Ectodermal cell (in vitro differentiated cells): Measurements from ENCODE around the gene UIMC1.
"Not testable (repeated sequence)": the region's sequence is repeated elsewhere in the genome, so short reads cannot be mapped to it uniquely, and the experiment has no call there.

Experiments
- H3K27ac ChIP-seq: 2 replicates; pipeline ENCODE4 v1.7.0; 2013; ENCODE audit warnings: mild to moderate bottlenecking, low read depth, low read length; ENCODE audit not compliant: insufficient read depth, poor library complexity, severe bottlenecking
- H3K27me3 ChIP-seq: 2 replicates; pipeline ENCODE4 v1.7.0; 2013; ENCODE audit warnings: mild to moderate bottlenecking, low read length; ENCODE audit not compliant: insufficient read depth, control insufficient read depth, poor library complexity, severe bottlenecking
- H3K36me3 ChIP-seq: one replicate; pipeline ENCODE4 v1.7.0; 2013; ENCODE audit warnings: low read length; ENCODE audit not compliant: control insufficient read depth, insufficient read depth
- H3K4me1 ChIP-seq: one replicate; pipeline ENCODE4 v1.7.0; 2013; ENCODE audit warnings: low read length; ENCODE audit not compliant: control insufficient read depth, insufficient read depth
- H3K4me3 ChIP-seq: 2 replicates; pipeline ENCODE4 v1.7.0; 2013; ENCODE audit warnings: low read depth, low read length, control low read depth; ENCODE audit not compliant: insufficient read depth
- H3K9me3 ChIP-seq: 2 replicates; pipeline ENCODE4 v1.7.0; 2013; ENCODE audit warnings: mild to moderate bottlenecking, low read length, moderate library complexity; ENCODE audit not compliant: control insufficient read depth
- WGBS, 2 experiments: methylation state at CpG; one replicate each; pipeline ENCODE4 v1.1.7; 2013; ENCODE audit warnings: missing lambda C conversion rate in 2 of 2; 5-methylcytosine and 5-hydroxymethylcytosine counted together

Gene UIMC1

DNA sequence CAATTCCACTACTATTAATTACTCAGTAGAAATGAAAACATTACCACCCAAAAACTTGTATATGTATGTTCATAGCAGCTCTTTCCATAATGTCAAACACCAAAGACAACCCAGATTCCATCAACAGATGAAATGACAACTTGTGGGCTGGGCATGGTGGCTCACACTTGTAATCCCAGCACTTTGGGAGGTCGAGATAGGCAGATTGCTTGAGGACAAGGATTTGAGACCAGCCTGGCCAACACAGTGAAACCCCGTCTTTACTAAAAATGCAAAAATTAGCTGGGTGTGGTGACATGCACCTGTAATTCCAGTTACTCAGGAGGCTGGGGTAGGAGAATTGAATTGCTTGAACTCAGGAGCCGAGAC is 11.5 kb downstream of the UIMC1 start:
- WGBS, 2 experiments, result 88 to 90% methylated on average over 3 of the region's 3 CpGs
- Histone ChIP-seq H3K36me3 (peaks cover 1% of the 10 kb centered on the region), H3K4me3 (no peak overlapping the region), H3K4me1 (no peaks in the 10 kb centered on the region), H3K9me3 (no peaks in the 10 kb centered on the region), H3K27me3 (no peaks in the 10 kb centered on the region), H3K27ac (no peak overlapping the region)

DNA sequence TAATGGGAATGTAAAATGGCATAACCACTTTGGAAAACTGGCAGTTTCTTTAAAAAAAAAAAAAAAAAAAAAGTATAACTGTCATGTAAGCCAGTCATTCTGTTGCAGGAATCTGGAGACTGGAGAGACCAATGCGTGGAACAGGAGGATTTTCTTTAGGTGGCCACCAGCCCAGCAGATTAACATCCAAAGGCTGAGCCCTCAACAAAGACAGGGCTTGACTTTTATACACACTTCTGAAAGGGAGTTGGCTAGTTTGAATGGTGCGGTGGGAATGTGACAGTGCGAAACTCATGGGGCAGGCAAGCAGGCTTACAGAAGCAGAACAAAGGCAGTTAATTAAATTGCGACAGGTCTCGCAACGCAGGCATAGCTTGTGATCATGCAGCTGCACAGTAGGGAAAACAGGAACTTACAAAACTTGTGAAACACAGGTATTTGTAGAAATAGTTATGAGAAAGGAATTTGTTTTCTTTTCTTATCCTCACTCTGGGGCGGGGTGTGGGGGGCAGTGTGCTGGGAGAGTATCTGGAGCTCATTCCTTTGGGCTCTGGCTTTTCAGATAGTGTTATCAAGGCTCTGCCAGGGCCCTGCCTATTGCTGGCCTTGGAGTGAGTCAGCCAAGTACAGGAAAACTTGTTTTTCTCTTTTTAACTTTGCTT is 12.0 kb downstream of the UIMC1 start:
- H3K9me3 ChIP-seq, result no peaks in the 10 kb centered on the region
- no peak overlapping the region for H3K4me3 ChIP-seq
- H3K27ac ChIP-seq, result no peak overlapping the region
- H3K36me3 ChIP-seq, result no peaks in the 10 kb centered on the region
- 91 to 92% methylated on average over 7 of the region's 7 CpGs for WGBS, 2 experiments
- H3K27me3 ChIP-seq, result no peaks in the 10 kb centered on the region
- no peaks in the 10 kb centered on the region for H3K4me1 ChIP-seq

DNA sequence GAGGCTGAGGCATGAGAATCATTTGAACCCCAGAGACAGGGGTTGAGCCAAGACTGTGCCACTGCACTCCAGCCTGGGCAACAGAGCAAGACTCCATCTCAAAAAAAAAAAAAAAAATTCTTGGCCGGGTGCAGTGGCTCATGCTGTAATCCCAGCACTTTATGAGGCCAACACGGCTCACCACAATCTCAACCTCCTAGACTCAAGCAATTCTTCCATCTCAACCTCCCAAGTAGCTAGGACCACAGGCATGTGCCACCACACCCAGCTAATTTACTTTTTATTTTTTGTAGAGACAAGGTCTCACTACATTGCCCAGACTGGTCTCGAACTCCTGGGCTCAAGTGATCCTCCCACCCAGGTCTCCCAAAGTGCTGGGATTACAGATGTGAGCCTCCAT is 13.5 kb downstream of the UIMC1 start:
- 89 to 90% methylated on average over 3 of the region's 3 CpGs for WGBS, 2 experiments
- not testable (repeated sequence) for H3K4me3 ChIP-seq, H3K4me1 ChIP-seq, H3K27me3 ChIP-seq, H3K36me3 ChIP-seq, H3K27ac ChIP-seq, H3K9me3 ChIP-seq

DNA sequence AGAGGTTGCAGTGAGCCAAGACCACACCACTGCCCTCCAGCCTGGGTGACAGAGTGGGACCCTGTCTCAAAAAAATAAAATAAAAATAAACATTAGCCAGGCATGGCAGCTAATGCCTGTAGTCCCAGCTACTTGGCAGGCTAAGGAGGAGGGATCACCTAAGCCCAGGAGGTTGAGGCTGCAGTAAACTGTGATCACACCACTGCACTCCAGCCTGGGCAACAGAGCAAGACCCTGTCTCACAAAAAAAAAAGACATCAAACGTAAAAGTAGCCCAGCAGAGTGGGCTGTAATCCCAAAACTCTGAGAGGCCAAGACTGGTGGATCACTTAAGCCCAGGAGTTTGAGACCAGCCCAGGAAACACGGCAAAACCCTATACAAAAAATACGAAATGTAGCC is 19.0 kb downstream of the UIMC1 start:
- H3K4me3 ChIP-seq, result no peak overlapping the region
- H3K36me3 ChIP-seq, result no peaks in the 10 kb centered on the region
- WGBS, 2 experiments, result 92 to 93% methylated on average over 3 of the region's 3 CpGs
- H3K4me1 ChIP-seq, result no peaks in the 10 kb centered on the region
- no peaks in the 10 kb centered on the region for H3K27me3 ChIP-seq
- H3K27ac ChIP-seq, result no peak overlapping the region
- H3K9me3 ChIP-seq, result peaks cover 2% of the 10 kb centered on the region

DNA sequence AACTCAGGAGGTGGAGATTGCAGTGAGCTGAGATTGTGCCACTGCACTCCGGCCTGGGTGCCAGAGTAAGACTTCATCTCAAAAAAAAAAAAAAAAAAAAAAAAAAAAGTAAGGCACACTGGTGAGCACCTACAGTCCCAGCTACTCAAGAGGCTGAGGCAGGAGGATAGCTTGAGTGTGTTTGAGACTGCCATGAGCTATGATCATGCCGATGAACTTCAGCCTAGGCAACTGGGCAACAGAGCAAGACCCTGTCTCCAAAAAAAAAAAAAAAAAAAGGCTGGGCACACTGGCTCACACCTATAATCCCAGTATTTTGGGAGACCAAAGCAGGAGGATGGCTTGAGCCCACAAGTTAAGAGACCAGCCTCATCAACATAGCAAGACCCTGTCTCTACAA is 20.3 kb downstream of the UIMC1 start:
- Histone ChIP-seq H3K27me3 (no peaks in the 10 kb centered on the region), H3K27ac (no peak overlapping the region), H3K4me1 (no peaks in the 10 kb centered on the region), H3K4me3 (no peak overlapping the region), H3K9me3 (peaks cover 2% of the 10 kb centered on the region), H3K36me3 (peaks cover 5% of the 10 kb centered on the region)
- 89 to 92% methylated on average over 1 to 2 of the region's 2 CpGs for WGBS, 2 experiments

DNA sequence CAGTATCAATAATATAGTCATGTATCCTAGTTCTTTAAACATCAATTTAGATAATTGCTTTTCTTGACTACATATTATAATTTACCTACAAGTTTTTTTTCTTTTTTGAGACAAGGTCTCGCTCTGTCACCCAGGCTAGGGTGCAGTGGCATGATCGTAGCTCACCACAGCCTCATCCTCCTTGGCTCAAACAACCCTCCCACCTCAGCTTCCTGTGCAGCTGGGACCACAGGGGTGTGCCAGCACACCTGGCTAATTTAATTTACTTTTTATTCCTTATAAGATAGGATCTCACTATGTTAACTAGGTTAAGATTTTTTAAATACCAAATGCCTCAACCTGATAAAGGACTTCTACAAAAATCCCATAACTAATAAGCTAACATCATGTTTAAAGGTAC is 21.1 kb downstream of the UIMC1 start:
- no peak overlapping the region for H3K4me3 ChIP-seq
- H3K4me1 ChIP-seq, result no peaks in the 10 kb centered on the region
- WGBS, 2 experiments, result 94 to 96% methylated on average over 2 of the region's 2 CpGs
- no peaks in the 10 kb centered on the region for H3K27me3 ChIP-seq
- peaks cover 5% of the 10 kb centered on the region for H3K36me3 ChIP-seq
- no peak overlapping the region for H3K27ac ChIP-seq
- peaks cover 2% of the 10 kb centered on the region for H3K9me3 ChIP-seq

DNA sequence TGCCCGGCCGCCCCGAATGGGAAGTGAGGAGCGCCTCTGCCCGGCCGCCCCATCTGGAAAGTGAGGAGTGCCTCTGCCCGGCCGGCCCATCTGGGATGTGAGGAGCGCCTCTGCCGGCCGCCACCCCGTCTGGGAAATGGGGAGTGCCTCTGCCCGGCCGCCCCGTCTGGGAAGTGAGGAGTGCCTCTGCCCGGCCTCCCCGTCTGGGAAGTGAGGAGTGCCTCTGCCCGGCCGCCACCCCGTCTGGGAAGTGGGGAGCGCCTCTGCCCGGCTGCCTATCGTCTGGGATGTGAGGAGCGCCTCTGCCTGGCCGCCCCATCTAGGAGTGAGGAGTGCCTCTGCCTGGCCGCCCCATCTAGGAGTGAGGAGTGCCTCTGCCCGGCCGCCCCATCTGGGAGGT is 22.4 kb downstream of the UIMC1 start:
- H3K36me3 ChIP-seq, result peaks cover 15% of the 10 kb centered on the region
- not testable (repeated sequence) for H3K9me3 ChIP-seq
- 95 to 97% methylated on average over 28 of the region's 28 CpGs for WGBS, 2 experiments

DNA sequence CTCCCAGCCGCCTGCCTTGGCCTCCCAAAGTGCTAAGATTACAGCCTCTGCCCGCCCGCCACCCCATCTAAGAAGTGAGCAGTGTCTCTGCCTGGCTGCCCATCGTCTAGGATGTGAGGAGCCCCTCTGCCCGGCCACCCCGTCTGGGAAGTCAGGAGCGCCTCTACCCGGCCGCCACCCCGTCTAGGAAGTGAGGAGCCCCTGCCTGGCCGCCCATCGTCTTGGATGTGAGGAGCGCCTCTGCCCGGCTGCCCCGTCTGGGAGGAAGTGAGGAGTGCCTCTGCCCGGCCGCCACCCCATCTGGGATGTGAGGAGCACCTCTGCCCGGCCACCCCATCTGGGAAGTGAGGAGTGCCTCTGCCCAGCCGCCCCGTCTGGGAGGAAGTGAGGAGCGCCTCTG is 23.0 kb downstream of the UIMC1 start:
- not testable (repeated sequence) for H3K4me3 ChIP-seq, H3K9me3 ChIP-seq, H3K4me1 ChIP-seq, H3K27ac ChIP-seq, H3K27me3 ChIP-seq
- WGBS, 2 experiments, result 94% methylated on average over 21 of the region's 21 CpGs
- peaks cover 15% of the 10 kb centered on the region for H3K36me3 ChIP-seq

More for the DNA sequence above, 22.4 kb downstream of the UIMC1 start:
- H3K4me3 ChIP-seq, H3K4me1 ChIP-seq, H3K27me3 ChIP-seq, H3K27ac ChIP-seq: not testable (repeated sequence)

DNA sequence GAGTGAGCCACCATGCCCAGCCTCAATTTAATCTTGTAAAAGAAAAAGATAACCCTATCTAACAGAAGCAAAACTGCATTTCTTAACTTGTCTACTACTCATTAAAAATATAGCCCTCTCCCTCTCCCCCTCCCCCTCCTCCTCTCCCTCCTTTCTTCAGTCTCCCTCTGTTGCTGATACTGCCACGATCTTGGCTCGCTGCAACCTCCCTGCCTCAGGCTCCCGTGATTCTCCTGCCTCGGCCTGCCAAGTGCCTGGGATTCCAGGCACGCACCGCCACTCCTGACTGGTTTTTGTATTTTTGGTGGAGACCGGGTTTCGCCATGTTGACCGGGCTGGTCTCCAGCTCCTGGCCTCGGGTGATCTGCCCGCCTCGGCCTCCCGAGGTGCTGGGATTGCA is 23.5 kb downstream of the UIMC1 start:
- H3K36me3 ChIP-seq, result peaks cover 15% of the 10 kb centered on the region
- H3K27me3 ChIP-seq, H3K27ac ChIP-seq, H3K9me3 ChIP-seq, H3K4me1 ChIP-seq, H3K4me3 ChIP-seq: not testable (repeated sequence)
- 88 to 90% methylated on average over 13 of the region's 13 CpGs for WGBS, 2 experiments

DNA sequence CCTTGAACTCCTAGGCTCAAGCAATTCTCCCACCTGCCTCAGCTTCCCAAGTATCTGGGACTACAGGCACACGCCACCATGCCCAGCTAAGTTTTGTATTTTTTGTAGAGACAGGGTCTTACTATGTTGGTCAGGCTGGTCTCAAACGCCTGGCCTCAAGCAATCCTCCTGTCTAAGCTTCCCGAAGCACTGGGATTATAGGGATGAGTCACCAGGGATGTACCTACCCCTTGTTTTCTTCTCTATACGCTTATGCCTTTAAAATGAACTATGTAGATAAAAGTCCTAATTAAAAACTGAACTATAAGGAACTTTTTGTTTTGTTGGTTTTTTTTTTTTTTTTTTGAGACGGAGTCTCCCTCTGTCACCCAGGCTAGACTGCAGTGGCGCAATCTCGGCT is 25.8 kb downstream of the UIMC1 start:
- Histone ChIP-seq H3K9me3 (peaks cover 2% of the 10 kb centered on the region), H3K36me3 (peaks cover 15% of the 10 kb centered on the region), H3K27me3 (no peaks in the 10 kb centered on the region), H3K4me1 (no peaks in the 10 kb centered on the region), H3K27ac (no peak overlapping the region), H3K4me3 (no peak overlapping the region)
- 95 to 97% methylated on average over 6 to 7 of the region's 7 CpGs for WGBS, 2 experiments

DNA sequence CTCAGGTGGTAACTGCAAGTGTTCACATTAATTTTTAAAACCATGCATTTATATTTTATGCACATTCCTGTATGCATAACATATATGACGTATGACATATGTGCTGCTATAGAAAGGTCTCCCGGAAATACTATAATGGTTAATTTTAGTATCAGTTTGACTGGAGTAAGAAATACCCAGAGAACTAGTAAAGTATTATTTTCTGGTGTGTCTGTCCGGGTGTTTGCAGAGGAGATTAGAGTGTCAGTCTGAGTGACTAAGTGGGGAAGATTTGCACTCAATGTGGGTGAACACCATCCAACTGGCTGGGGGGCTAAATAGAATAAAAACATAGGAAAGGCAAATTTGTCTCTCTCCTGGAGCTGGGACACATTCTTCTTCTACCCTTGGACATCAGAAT is 26.9 kb downstream of the UIMC1 start:
- Histone ChIP-seq H3K36me3 (peaks cover 21% of the 10 kb centered on the region), H3K4me1 (no peaks in the 10 kb centered on the region), H3K27ac (no peak overlapping the region), H3K27me3 (no peaks in the 10 kb centered on the region), H3K4me3 (no peak overlapping the region), H3K9me3 (no peaks in the 10 kb centered on the region)
- 94 to 100% methylated on average over 3 of the region's 3 CpGs for WGBS, 2 experiments
